Endothelial cell of umbilical vein (primary cell): Measurements from ENCODE around the gene CNN2.

ENCODE experiments used
- CTCF ChIP-seq, 2 donors: IDR thresholded peaks; 1 replicate in 1 of 2; 2 replicates in 1 of 2; pipeline ENCODE4 v1.5.1; 2011; ENCODE audit warnings: low read length in 2 of 2, mild to moderate bottlenecking in 2 of 2, moderate library complexity in 2 of 2, control low read depth in 1 of 2, inconsistent platforms in 1 of 2, low read depth in 1 of 2; ENCODE audit not compliant: insufficient read depth in 1 of 2; ENCODE audit errors: extremely low read depth in 1 of 2
- EZH2 ChIP-seq: IDR thresholded peaks from 2 replicates; pipeline ENCODE4 v1.6.1; 2012; ENCODE audit warnings: borderline replicate concordance, low read depth, mild to moderate bottlenecking, moderate library complexity, low read length, inconsistent platforms; ENCODE audit not compliant: severe bottlenecking
- FOS ChIP-seq: IDR thresholded peaks from 2 replicates; pipeline ENCODE4 v1.6.1; 2011; ENCODE audit warnings: mild to moderate bottlenecking, low read length, moderate library complexity, borderline replicate concordance; ENCODE audit not compliant: insufficient read depth

DNA sequence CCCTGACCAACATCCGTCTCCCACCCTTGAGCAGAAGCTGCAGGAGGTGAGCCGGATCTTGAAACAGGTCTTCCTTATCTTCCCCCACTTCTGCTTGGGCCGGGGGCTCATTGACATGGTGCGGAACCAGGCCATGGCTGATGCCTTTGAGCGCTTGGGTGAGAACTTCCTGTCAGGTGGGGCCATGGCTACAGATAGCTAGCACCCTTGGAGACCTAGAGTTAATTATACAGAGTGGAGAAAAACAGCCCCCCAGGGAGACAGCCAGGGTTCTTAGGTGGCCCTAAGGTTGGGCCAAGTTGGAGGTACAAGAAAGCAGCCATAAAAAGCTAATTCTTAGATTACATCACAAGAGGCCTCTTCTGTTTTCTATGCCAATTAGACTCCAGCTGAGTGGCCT lies 31.7 kb downstream of the CNN2 start:
- no peak for TF ChIP-seq EZH2
- no peak for TF ChIP-seq CTCF (IDR thresholded peaks at IDR 0.05; ENCODE audit: extremely low read depth in 1 of 2, insufficient read depth in 1 of 2, low read depth in 1 of 2, low read length in 2 of 2)
- no peak for TF ChIP-seq FOS
